DND-41 (cell line): ENCODE results near the gene ERC2.

Experiments used
- EZH2 ChIP-seq: IDR thresholded peaks from 3 replicates; pipeline ENCODE4 v1.6.1; 2012; ENCODE audit warnings: borderline replicate concordance, low read depth, mild to moderate bottlenecking, moderate library complexity, low read length, inconsistent platforms; ENCODE audit not compliant: severe bottlenecking
- TF ChIP-seq, protein P1 (sequence below): IDR thresholded peaks from 2 replicates; pipeline ENCODE4 v1.5.1; 2012; ENCODE audit warnings: borderline replicate concordance, low read length, moderate library complexity, mild to moderate bottlenecking; ENCODE audit not compliant: poor library complexity, severe bottlenecking; ENCODE audit errors: extremely low read depth

DNA sequence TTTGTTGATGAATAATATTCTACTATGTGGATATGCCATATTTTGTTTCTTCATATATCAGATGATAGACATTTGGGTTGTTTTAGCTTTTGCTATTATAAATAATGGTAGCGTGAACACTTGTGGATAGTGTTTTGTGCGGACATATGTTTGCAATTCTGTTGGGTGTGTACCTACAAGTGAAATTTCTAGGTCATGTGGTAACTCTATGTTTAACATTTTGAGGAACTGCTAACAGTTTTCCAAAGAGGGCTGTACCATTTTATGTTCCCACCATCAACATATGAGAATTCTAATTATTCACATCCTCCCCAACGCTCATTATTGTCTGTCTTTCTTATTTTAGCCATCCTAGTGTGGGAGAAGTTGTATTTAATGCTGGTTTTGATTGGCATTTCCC is 303.8 kb downstream of the ERC2 start:
- TF ChIP-seq, protein P1, sequence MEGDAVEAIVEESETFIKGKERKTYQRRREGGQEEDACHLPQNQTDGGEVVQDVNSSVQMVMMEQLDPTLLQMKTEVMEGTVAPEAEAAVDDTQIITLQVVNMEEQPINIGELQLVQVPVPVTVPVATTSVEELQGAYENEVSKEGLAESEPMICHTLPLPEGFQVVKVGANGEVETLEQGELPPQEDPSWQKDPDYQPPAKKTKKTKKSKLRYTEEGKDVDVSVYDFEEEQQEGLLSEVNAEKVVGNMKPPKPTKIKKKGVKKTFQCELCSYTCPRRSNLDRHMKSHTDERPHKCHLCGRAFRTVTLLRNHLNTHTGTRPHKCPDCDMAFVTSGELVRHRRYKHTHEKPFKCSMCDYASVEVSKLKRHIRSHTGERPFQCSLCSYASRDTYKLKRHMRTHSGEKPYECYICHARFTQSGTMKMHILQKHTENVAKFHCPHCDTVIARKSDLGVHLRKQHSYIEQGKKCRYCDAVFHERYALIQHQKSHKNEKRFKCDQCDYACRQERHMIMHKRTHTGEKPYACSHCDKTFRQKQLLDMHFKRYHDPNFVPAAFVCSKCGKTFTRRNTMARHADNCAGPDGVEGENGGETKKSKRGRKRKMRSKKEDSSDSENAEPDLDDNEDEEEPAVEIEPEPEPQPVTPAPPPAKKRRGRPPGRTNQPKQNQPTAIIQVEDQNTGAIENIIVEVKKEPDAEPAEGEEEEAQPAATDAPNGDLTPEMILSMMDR = no peak
- TF ChIP-seq EZH2 = no peak
